Cardiac septum (tissue), 1 donor: ENCODE measurements around the gene ARRDC5. TPM values are rescaled to one million over a fixed set of nuclear protein-coding genes. Genes with fewer than 3 reads are reported as not detected.
A peak's percentile ranks its signal among the peaks of the same experiment; 100 is the strongest.
"Not testable (repeated sequence)": the region's sequence is repeated elsewhere in the genome, so short reads cannot be mapped to it uniquely, and the experiment has no call there.

ENCODE experiments used
- DNase-seq: peaks from one replicate; pipeline ENCODE4 v3.0.0-alpha.2; 2020; ENCODE audit warnings: low spot score
- intact Hi-C: fragments of 100-400 bp; cut with DNase I; formaldehyde crosslinking; loops from one replicate; pipeline ENCODE4 v1.14.0; 2022
- long read RNA-seq: library from polyadenylated mRNA; unstranded; transcript quantifications from one replicate; pipeline ENCODE4 v2.0.0, GENCODE V29; 2021
- total RNA-seq: library from RNA; stranded (reverse); fragmentation: NEBNext Ultra II Directional; extraction: Animal tissue kit (Norgen Biotek cat#: 25700); gene quantifications from one replicate; pipeline ENCODE4 v1.2.1, GENCODE V29; 2021
- donor health status: DM: no; HTN: no; CAD: no.

The ARRDC5 gene
- total RNA-seq, result not detected
- long read RNA-seq, result 0 reads

DNA sequence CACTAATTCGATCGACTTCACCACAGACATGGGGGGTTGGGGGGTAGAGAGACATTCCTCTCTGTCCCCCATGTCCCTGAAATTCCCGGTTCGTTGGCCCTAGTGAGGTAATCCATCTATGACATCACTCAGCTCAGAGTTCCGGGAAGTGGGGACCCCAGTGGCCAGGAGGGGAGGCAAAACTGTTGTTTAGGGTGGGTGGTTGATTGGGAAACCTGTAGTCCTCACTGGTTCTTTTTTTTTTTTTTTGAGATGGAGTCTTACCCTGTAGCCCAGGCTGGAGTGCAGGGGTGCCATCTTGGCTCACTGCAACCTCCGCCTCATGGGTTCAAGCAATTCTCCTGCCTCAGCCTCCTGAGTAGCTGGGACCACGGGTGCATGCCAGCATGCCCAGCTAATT, at the start of gene ARRDC5:
Gene ARRDC5, minus strand, starts transcription at position 101 of the 400 bp plus-strand sequence. Its CDS starts 71 bp downstream, at position 30.
- intact Hi-C loops, result no loop called here
- DNase-seq, result no peak

DNA sequence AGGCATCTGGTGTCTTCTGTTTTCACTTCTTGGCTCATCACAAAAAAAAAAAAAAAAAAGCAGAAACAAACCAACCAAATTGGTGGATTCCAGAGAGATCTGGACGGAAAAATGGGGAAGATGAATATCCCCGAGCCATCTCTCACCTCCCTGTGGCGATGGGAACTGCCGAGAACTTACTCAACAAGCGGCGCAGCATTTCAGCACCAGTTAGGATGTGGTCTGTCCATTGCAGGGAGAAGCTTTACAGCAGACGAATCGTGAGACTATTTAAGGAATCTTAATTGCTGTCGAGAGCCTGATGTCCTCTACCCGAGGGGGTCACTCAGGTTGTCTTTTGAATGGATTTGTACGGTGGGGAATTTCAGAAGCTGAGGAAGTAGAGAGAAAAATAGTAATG, 49.0 kb upstream of the ARRDC5 start:
- DNase-seq, result no peak

DNA sequence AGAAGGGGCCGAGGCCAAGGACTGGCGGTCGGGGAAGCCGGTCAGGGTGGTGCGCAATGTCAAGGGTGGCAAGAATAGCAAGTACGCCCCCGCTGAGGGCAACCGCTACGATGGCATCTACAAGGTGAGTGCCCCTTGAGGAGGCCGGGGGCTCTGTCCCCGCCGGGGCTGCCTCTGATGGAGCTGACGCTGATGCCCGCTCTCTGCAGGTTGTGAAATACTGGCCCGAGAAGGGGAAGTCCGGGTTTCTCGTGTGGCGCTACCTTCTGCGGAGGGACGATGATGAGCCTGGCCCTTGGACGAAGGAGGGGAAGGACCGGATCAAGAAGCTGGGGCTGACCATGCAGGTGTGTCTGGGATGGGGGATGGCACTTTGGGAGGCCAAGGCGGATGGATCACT, 48.0 kb upstream of the ARRDC5 start:
- peak; percentile 82 for DNase-seq
- intact Hi-C loops, result not testable (repeated sequence)

More for the DNA sequence above, 49.0 kb upstream of the ARRDC5 start:
- intact Hi-C loops, result no loop called here

DNA sequence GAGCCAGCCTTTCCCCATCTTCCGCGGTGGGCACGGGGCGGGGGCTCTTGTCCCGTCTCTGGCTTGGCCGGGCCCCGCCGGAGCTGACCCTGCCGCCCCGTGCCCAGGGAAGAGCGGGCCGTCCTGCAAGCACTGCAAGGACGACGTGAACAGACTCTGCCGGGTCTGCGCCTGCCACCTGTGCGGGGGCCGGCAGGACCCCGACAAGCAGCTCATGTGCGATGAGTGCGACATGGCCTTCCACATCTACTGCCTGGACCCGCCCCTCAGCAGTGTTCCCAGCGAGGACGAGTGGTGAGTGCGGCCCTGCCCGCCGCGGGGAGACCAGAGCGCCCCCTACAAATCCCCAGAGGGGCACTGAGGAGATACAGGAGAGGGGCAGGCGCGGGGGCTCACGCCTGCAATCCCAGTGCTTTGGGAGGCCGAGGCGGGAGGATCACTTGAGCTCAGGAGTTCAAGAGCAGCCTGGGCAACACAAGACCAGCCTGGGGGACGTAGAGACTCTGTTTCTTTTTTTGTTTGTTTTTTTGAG, 39.0 kb upstream of the ARRDC5 start:
- DNase-seq, intact Hi-C loops: not testable (repeated sequence)

DNA sequence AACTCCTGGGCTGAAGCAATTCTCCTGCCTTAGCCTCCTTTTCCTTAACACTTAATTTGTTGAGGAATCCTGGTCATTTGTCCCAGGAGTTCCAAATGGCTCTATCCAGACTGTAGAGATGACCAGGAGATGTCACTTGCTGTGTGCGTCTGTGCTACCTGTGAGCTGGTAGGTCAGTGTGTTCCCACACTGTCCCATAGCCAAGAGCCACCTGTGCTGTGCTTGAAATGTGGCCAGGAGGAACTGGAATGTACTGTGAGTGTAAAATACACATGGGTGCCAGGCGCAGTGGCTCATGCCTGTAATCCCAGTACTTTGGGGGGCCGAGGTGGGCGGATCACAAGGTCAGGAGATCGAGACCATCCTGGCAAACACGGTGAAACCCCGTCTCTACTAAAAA, 36.8 kb upstream of the ARRDC5 start:
- intact Hi-C loops, result no loop called here
- no peak for DNase-seq

DNA sequence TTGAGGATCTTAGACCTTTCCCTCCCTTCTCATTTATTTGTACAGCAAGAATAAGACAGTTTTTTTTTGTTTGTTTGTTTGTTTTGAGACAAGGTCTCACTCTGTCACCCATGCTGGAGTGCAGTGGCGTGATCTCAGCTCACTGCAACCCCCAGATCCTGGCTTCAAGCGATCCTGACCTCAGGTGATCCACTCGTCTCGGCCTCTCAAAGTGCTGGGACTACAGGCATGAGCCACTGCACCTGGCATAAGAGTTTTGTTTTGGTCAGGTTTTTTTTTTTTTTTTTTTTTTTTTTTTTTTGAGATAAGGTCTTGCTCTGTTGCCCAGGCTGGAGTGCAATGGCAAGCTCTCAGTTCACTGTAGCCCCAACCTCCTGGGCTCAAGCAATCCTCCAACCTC, 35.8 kb upstream of the ARRDC5 start:
- DNase-seq, intact Hi-C loops: not testable (repeated sequence)

DNA sequence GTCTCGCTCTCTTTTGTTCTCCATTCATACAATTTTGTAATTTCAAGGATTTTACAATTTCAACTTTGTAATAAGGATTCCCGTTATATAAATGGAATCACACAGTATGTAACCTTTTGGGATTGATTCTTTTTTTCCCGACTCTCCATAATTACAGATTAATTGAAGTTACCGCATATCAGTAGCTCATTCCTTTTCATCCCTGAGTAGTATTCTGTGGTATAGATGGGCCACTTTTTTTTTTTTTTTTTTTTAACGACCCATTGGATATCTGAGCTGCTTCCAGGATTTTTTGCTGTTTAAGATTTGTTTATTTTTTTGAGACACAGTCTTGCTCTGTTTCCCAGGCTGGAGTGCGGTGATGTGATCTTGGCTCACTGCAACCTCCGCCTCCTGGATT, 34.4 kb upstream of the ARRDC5 start:
- DNase-seq, result no peak
- intact Hi-C loops, result no loop called here

DNA sequence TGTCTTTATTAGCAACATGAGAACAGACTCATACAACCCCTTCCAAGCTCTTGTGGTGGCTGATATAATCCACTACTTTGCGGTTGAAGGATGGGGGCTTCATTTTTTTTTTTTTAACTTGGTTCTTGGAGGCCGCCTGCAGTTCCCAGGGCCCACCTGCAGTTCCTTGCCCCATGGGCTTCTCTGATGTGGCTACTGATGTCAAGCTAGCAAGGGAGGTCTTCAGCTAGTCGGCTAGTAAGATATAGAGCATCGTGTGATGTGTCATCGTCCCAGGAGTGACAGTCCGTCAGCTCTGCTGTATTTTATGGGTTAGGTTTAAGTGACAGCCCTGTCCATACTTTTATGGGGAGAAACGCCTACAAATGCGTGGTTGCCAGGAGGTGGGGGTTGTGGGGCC, 32.7 kb upstream of the ARRDC5 start:
- no peak for DNase-seq
- intact Hi-C loops, result no loop called here

DNA sequence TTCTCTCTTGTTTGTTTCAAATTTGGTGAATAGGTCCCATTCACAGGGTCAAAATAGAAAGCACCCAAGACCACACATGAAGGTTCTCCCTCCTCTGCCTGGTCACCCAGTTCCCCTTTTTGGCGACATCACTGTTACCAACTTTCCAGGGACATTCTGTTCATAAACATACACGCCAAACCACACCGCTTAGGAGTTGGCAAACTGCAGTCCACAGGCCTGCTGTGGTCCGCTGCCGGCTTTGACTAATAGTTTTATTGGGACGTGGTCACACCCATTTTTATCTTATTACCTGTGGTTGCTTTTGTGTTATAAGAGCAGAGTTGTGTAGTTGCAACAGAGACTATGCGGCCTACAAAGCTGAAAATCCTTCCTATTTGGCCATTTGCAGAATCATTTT, 30.8 kb upstream of the ARRDC5 start:
- no peak for DNase-seq
- intact Hi-C loops, result no loop called here

DNA sequence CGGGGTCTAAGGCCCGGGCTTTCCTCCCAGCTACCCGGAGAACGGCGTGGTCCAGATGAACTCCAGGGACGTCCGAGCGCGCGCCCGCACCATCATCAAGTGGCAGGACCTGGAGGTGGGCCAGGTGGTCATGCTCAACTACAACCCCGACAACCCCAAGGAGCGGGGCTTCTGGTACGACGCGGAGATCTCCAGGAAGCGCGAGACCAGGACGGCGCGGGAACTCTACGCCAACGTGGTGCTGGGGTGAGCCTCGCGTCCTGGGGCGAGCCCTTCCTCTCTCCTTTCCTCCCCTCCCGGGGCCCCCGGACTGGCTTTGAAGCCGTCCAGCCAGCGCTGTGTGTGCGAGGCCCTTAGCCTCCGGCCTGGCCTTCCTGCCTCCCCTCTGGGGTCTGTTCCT, 30.0 kb upstream of the ARRDC5 start:
- intact Hi-C loops, result no loop called here
- DNase-seq, result no peak

DNA sequence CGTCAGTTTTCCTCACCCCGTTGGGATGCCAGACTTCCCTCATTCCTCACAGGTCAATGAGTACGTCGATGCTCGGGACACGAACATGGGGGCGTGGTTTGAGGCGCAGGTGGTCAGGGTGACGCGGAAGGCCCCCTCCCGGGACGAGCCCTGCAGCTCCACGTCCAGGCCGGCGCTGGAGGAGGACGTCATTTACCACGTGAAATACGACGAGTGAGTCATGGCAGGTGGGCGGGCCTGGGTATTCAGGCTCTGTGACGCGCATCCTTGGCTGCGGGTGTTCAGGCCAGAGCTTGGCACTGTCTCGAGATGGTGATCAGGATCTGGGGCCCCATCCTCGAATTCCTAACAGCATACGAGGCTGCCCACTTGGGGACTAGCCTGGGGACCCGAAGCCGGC, 28.0 kb upstream of the ARRDC5 start:
- intact Hi-C loops, result no loop called here
- DNase-seq, result no peak

DNA sequence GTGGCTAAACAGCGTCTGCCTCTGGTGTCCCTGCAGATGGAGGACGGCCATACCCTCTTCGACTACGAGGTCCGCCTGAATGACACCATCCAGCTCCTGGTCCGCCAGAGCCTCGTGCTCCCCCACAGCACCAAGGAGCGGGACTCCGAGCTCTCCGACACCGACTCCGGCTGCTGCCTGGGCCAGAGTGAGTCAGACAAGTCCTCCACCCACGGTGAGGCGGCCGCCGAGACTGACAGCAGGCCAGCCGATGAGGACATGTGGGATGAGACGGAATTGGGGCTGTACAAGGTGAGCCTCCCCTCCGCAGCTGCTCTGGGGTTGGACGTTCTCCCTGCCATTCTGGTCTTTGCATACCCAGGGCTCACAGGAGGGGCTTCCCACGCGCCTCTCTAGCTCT, 26.5 kb upstream of the ARRDC5 start:
- no peak for DNase-seq
- intact Hi-C loops, result no loop called here

DNA sequence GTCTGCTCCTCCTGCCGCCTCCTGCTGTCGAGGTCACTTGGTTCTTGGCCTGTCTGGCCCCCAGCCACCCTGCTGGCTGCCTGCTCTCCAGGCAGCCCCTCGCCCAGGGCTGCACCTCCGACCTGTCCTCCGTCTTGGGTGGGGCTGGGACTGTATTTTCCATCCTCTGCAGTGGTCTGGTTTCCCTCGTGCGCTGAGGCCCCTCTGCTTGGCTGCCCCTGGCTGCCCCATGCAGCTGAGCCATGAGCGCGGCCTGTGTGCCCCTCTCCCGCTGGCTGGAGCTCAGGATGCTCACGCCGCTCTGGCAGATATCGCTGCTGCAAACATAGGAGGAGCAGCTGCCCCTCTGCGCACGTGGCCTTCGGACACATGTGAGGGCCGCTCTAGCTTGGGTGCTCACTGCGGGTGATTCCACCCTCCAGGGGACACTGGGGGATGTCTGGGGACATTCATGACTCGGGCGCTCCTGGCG, 20.6 kb upstream of the ARRDC5 start:
- intact Hi-C loops, result no loop called here

DNA sequence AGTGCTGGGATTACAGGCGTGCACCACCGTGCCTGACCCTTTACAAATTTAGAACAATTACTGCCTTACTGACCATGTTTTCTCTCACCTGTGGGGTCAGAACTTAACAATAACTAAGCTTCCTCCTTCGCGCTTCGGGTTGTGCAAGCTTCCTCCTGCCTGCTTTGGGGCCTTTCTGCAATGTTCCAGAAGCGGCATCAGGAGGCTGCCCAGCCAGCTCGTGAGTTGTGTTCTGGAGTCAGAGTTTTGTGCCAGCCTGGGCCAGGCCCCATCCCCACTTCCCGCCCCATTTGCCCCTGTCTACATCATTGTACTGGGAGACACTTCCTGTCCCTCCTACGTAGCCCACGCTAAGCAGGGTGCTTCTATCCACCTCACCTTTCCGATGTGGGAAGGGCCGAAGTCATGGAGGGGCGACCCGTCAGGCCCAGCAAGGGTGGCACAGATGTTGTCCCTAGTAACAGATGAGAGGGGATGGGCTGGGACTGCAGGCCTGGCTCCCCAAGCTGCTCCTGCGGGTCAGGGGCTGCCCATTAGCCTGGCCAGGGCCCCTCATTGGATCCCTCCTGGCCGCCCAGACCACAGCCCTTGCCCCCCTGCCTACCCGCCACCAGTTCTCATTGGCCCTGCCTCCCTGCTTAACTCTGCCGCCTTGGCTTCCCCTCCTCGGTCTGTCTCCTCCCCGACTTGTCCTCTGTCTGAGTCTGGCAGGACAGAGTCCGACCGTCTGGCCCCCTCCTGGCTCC, 20.0 kb upstream of the ARRDC5 start:
- intact Hi-C loops, result no loop called here
- DNase-seq, result peak; percentile 85

More for the DNA sequence above, 20.6 kb upstream of the ARRDC5 start:
- no peak for DNase-seq

DNA sequence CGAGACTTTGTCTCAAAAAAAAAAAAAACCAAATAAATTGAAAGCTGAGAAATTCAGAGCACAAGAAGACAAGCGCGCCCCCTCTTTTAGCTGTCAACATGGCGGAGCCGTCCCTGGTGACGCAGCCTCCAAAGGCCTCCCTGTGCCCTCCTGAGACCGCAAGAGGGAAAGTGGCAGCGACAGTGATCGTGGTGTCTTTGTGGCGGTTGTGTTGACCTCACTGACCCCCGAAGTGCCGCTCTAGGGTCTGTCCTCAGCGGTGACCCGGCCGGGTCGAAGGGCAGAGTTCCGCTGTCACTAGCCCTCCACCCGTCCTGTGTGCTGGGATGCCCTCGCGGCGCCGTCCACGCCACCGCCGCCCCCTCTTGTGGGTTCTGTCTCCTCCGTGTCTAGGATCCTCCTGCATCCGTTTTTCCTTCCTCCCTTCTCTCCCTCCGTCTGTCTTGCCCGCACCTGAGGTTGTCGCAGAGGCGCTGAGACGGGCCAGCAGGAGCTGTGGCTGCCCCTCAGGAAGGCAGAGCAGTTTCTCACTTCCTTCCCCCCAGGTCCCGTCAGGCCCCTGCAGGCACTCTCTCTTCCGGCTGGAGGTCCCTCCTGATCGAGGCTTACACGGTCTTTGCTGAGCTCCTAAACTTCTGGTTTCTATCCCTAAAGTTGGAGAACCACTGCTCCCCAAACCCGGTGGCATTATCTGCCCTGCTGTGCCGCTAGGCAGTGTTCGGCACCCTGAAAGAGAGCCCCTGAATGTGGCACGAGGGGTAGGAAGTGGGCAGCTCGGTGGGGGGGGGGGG, 13.8 kb upstream of the ARRDC5 start:
- DNase-seq, result no peak
- intact Hi-C loops, result no loop called here

DNA sequence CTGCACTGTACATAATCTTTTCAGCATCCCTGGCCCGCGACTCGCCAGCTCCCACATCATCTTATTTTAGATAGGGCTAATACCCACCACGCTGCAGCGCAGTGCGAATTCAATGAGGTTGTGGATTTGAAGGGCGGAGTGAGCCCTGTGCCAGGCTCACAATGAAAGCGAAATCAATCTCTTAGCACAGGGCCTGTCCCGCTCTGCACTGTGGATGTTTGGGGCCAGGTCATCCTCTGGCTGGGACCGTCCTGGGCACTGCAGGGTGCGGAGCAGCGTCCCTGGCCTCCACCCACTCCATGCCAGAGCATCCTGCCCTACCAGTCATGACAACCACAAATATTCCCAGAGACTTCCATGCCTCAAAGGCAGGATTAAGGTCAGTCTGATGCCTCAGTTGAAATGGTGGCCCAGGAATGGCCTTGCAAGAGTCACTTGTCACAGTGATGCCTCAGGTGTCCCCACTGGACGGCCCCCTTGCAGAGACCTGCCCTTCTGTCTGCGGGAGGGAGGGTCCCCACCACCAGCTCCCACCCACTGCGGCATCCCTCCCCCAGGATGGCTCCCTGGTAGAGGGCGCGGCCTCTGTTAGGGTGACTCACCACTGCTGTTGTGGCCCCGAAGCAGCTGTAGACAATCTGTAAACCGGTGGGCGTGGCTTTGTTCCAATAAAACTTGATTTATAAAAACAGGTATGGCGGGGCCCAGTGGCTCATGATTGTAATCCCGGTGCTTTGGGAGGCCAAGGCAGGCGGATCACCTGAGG, 12.2 kb upstream of the ARRDC5 start:
- DNase-seq, result no peak

DNA sequence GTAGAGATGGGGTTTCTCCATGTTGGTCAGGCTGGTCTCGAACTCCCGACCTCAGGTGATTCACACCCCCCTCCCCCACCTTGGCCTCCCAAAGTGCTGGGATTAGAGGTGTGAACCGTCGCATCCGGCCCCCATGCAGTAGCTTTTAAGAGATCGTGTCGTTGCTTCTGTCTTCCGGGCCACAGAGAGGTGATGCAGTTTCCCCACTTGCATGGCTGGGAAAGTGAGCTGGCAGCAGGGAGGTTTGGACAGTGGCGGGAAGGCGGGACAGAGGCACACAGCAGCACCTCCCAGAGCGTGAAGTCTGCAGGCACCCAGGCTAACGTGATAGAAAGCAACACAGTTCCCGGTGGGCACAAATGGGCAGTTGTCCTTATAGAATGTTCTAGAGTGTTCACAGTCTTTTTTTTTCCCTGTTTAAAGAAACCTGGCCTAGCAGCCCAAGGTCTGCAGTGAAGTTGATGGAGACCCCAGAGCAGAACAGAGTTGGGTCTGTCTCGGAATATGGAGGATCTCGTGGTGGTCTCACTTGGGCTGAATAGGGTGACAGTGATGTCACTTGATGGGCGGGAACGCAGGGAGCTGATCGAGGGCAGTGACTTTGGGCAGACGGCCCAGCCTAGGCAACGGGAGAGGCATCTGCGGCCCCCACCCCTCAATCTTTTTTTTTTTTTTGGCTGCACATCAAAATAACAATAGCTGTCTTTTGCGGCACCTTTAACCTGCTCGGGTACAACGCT, 11.5 kb upstream of the ARRDC5 start:
- intact Hi-C loops, result loop anchor here (5.0 kb wide), 1 partner anchor 102 kb away; no protein-coding TSS in a partner anchor
- DNase-seq, result no peak

More for the DNA sequence above, 12.2 kb upstream of the ARRDC5 start:
- intact Hi-C loops, result loop anchor here (5.0 kb wide), 1 partner anchor 103 kb away; no protein-coding TSS in a partner anchor

DNA sequence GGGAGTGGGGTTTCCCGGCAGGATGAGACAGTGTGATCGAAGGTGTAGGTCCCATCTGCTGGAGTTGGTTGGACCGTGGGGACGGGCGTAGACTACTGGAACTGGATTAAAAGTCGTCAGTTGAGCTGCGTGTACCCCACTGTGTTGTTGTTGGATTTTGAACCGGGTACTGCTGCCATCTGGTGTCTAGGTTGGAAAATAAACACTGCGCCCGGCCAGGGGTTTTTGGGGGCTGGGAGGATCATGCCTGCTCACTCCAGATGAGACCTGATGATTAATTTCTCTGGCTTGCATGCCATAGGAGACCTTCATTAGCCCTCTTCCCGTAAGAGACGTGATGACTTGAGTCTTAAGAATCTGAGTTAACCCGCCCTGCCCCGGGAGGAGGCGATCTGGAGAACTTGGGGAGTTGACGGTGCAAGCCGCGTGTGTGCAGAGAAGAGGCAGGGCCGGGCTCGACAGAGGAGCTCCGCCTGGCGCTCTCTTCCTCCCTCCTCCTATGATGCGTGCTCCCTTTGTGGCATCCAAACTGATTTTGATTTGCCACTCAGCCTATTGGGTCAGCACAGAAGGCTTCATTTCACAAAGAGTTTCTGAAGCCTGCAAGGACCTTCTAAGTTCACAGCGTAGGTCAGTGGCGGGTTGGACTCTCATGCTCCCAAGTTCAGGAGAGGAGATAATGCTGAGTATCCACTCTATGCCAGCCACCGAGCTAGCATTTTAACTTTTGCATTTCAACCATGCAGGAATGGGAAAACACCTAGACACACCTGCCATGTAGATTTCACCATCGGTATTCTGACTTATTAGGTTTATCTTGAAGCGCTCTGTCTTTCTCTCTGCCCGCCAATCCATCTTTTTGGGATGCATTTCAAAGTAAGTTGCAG, 9.3 kb upstream of the ARRDC5 start:
- DNase-seq, result peak; percentile 82
- intact Hi-C loops, result loop anchor here (1.0 to 5.0 kb wide), 2 partner anchors 39 to 100 kb away; no protein-coding TSS in a partner anchor
